ENCODE data around the gene GPR31.

Gene GPR31

DNA sequence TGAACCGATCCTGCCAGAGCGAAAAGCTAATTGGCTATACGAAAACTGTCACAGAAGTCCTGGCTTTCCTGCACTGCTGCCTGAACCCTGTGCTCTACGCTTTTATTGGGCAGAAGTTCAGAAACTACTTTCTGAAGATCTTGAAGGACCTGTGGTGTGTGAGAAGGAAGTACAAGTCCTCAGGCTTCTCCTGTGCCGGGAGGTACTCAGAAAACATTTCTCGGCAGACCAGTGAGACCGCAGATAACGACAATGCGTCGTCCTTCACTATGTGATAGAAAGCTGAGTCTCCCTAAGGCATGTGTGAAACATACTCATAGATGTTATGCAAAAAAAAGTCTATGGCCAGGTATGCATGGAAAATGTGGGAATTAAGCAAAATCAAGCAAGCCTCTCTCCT, 20.7 kb downstream of the GPR31 start:
- DNase-seq = no peak

DNA sequence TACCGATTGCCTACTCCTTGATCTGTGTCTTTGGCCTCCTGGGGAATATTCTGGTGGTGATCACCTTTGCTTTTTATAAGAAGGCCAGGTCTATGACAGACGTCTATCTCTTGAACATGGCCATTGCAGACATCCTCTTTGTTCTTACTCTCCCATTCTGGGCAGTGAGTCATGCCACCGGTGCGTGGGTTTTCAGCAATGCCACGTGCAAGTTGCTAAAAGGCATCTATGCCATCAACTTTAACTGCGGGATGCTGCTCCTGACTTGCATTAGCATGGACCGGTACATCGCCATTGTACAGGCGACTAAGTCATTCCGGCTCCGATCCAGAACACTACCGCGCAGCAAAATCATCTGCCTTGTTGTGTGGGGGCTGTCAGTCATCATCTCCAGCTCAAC, 21.4 kb downstream of the GPR31 start:
- no peak for DNase-seq

DNA sequence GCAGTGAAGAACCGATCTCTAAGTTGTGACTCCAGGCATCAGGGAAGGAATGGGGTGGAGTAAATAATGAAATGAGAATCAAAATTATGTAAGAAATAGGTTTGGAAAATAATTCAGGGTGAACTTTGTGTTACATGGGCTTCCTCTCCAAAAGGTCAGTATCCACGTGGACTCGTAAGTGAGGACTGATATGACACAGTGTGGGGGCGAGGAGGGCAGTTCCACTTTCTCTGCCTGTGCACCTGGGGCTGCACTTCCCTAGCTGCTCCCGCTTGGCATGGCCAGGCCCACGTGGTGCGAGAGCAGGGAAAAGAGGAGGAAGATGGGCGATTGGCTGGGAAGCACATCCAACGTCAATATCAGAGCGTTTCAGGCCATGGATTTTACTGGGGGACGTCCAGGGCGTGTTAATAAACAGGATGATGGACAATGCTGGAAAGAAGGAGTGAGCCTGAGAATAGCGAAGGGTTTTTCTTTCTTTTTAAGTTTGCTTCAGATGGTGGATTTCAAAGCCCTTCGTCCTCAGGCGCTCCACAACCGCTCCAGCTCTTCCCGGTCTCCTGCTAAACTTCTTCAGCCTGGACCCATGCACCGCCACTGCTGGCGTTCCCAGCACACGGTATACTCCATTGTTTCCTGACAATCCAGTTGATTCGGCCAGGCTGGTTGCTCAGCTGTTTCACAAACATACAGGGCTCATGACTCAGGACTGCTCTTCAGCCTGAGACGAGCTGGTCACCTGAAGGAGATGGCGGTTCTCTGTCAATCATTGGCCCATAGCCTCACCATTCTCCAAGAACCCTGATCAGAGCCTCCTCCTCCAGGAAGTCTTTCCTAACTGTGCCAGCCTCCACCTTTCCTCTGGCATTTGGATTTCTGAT, 23.1 kb downstream of the GPR31 start:
- DNase-seq = no peak

- no peak for DNase-seq
These were observed 26.8 kb downstream of the GPR31 start for GRCh38 chr6:167130712-167131684.

DNA sequence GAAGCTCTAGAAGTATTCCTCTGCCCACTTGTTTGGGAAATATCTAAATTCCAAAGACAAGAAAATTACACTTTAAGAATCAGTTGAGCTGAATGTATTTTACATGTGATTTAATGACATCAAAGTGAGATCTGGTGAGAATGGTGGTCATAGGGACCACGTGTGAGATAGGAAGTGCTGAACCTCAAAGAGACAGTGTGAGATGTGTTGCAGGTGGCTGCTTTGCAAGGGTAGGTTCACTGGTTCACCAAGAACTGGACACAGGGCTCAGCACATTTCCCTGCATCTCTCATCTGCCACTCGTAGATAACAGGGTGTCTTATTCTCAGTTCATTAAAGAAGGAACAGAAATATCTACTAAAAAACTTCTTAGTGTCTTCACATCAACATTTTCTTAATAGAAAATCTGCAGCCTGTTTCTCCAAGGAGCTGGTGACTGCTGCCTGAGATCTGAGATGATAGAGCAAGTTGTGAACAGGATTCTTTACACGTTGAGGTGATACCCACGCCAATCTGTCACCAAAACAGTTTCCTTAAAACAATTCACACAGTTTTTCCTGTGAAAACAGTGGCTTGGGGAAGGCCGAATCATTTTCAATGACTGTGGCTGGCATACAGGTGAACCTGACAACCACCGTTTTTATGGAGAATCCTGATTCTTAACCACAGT, 27.6 kb downstream of the GPR31 start:
- no peak for DNase-seq

GRCh38 chr6:167129562-167129961, 28.2 kb downstream of the GPR31 start:
- no peak for DNase-seq

GRCh38 chr6:167129159-167129558, 28.6 kb downstream of the GPR31 start:
- DNase-seq = no peak

GRCh38 chr6:167127785-167128531, 29.8 kb downstream of the GPR31 start:
- DNase-seq = no peak

DNA sequence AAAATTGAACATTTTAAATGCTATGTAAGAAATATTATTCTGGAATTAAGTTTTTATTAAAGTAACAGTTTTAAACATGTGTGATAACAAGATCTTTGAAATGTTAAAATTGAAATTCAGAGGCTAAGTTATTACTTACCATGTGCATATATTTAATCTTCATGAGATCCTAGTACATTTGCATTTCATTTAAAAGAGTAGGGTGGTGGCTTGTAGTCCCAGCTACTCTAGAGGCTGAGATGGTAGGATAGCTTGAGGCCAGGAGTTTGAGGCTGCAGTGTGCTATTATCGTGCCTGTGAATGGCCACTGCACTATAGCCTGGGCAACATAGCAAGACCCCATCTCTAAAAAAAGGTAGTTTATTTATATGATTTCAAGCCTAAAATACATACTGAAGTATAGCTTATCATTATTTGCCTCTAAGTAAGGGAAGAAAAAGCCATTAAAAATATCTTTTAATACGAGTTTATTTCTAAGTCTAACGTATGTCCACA, 31.9 kb downstream of the GPR31 start:
- no peak for DNase-seq

GRCh38 chr6:167125410-167125809, 32.4 kb downstream of the GPR31 start:
- no peak for DNase-seq

- no peak for DNase-seq
These were observed 33.0 kb downstream of the GPR31 start for GRCh38 chr6:167124753-167125152.

DNA sequence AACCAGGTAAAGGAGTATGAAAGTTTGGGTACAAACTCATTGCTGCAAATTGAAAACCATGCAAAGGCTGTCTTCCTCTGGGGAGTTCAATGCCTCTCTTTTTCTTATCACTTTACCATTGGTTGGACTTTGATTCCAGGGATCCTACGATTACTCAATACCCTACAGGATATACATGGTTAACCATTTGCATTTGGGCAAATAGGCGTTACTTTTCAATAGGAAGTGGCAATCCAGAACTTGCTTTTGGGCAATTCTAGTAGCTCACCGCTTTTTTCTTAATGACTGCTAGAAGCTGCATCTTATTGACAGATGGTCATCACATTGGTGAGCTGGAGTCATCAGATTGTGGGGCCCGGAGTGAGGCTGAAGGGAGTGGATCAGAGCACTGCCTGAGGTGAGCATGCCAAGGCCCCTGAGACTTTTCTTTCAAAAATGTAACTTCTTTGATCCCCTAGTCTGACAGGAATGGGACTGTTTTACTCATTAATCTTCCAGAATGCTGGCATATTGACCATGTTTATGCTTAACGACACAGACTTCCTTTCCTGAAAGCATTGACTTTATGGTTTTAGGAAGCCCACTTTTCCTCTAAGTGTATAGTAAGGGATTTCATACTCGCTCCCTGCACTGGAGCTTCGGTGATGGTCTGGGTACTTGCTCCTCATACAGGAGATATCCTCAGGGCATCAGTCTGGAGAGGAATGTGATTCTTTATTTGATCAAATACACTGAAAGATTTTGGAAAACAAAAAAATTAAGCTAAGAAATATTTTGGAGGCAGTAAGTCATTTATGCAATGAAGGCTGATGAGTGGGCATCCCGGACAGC, 34.7 kb downstream of the GPR31 start, which contains the start of gene CCR6:
Gene CCR6, plus strand, starts transcription at position 270 of the 831 bp plus-strand sequence. CDS start 13,039 bp downstream, outside the sequence.
- no peak for DNase-seq

- no peak for DNase-seq
These were observed 35.5 kb downstream of the GPR31 start for GRCh38 chr6:167122041-167122826.

DNA sequence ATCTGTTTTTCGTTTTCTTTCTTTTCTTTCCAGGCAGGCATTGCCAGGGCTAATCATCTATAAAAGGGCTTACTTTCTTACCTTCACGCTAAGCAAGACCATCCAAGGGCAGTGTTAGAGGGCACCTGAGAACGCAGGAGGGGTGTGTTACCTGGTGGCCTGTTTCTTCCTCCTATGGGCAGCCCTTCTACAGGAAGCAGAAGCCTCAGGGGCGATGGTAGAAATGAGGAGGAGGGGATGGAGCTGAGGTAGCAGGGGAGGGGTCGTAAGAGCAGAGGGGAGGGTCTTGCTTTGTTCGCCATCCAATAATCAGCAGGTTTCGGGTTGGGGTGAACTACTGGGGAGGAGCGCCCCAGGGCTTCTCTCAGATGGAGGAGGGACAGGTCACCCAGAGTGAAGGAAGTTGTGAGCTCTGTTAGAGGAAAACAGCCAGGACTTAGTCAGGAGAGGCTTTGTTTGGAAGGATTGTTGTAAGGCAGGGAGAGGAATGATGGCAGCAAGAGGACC, 36.4 kb downstream of the GPR31 start:
- DNase-seq = no peak

DNA sequence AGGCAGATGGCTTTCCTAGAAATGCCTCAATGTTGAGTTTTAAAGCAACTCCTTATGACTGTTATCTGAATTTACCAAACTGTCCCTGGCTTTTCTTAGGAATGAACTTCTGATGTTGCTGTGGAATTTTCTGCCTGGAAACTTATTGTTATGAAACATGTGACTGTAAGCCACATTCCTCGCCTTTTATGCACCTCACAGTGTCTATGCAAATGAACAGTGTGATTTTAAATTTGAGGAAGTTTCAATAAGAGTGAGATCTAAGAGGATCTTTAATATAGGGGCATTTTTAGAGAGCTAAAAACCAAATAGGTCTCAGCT, 37.2 kb downstream of the GPR31 start:
- DNase-seq = no peak

DNA sequence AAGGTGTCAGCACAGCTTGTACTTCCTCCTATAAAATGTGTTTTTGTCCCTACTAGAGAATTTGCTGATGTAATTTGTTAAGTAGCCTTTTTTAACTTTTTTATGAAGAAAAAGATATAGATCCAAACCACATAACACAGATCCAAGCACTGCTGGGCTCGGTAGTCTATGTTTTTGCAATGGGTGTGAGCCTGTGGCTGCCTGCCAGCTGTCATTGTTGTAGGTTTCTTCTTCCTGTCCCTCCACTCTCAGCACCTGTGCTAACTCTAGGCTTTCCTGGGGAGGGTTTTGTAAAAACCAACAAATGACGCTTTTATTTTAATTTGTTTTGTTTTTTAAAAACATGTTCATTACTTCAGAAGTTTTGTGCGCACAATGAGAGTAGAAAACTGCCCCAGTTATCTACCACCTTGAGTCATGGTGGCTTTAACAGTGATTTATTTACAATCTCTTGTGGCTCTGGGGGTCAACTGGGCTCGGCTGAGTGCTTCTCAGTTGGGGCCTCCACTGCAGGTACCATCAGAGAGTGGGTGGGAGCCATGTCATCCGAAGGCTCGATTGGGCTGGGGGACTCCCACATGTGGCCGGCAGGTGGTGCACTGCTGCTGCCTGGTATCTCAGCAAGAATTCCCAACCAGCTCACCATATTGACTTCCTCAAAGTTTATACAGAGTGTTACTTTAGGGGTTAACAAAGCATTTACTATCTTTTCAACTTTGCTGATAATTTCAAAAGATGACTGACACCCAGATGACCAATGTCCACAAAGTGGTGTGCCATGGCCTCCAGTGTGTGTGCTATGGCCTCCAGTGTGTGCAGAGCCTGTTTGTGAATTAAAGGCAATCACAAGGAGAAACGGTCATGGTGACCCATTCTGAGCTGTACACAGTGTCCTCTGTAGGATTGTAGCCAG, 37.9 kb downstream of the GPR31 start:
- DNase-seq = peak; percentile 66

DNA sequence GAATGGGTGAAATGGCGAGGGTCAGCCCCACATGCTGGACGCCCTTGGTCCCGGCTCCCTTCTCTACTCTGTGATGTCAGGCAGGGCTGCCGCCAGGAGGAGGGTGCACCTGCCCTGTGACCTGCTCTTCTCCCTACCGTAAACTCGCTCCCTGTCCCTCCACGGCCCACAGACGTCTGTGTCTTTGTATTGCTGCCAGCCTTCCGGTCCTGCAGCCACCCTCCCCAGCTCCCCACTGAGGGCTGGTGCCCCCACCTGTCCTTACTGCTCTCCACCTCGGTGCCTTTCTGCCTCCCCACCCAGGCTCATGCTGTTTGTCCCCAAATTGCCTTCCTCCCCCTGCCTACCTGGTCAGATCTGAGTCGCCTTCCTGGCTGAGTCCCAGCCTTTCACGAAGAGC, 38.9 kb downstream of the GPR31 start:
- DNase-seq = no peak

DNA sequence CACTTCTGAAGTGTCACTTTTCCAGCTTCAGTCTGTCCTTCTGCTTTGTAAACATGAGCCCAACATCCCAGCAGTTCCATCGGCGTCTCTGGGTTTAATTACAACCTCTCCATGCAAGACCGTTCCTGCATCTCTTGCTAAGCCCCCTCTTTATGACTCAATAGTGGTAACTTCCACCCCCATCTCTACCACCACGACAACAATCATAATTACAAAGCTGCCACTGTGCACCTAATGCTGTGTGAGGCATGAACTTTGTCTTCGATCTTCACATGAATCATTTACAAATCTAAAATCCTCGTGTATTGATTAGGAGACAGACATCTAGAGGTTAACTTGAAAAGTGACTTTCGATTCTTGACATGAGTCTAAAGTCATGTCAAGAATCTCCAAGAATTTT, 39.8 kb downstream of the GPR31 start:
- DNase-seq = no peak

- no peak for DNase-seq
These were observed 40.9 kb downstream of the GPR31 start for GRCh38 chr6:167116838-167117228.
